GM12878 (cell line): Measurements from ENCODE around the gene TTC22.

ENCODE experiments used
- MAX ChIP-seq: IDR thresholded peaks from 2 replicates; pipeline ENCODE4 v1.6.1; 2012; ENCODE audit warnings: low read depth, low read length, improper control_type of control experiment
- RFX5 ChIP-seq: IDR thresholded peaks from 2 replicates; pipeline ENCODE4 v1.6.1; 2011; ENCODE audit warnings: low read depth, low read length, improper control_type of control experiment

GRCh38 chr1:54844564-54844963, 43.4 kb upstream of the TTC22 start:
- TF ChIP-seq RFX5 (no peak), MAX (no peak)
